Keratinocyte (primary cell): ENCODE measurements around the gene HEBP2.

Experiments used
- CTCF ChIP-seq, 3 experiments: IDR thresholded peaks in 1 of 3; conservative IDR thresholded peaks in 1 of 3; optimal IDR thresholded peaks in 1 of 3; 2 replicates in 2 of 3; 3 replicates in 1 of 3; pipeline versions ENCODE3 to v1.5.1; 2011; ENCODE audit warnings: low read length in 3 of 3, mild to moderate bottlenecking in 3 of 3, moderate library complexity in 2 of 3, control low read depth in 1 of 3, inconsistent platforms in 1 of 3; ENCODE audit not compliant: insufficient read depth in 2 of 3; ENCODE audit errors: extremely low read depth in 1 of 3
- EZH2 ChIP-seq: IDR thresholded peaks from one replicate; pipeline ENCODE4 v1.6.1; 2012; ENCODE audit warnings: inconsistent platforms, mild to moderate bottlenecking, low read length, moderate library complexity

GRCh38 chr6:138467901-138468300 is 63.9 kb downstream of the HEBP2 start:
- no peak for TF ChIP-seq CTCF (optimal IDR thresholded peaks at IDR 0.05 in 1 of 3, IDR thresholded peaks at IDR 0.05 in 1 of 3, conservative IDR thresholded peaks at IDR 0.05 in 1 of 3; ENCODE audit: extremely low read depth in 1 of 3, insufficient read depth in 2 of 3, low read length in 3 of 3)
- TF ChIP-seq EZH2: no peak
